ENCODE measurements around the gene AARS1.
"Not testable (repeated sequence)": the region's sequence is repeated elsewhere in the genome, so short reads cannot be mapped to it uniquely, and the experiment has no call there.

Gene AARS1

GRCh38 chr16:70289229-70290094, at the start of gene AARS1:
Gene AARS1 (minus strand): TSS chr16:70289506. CDS start chr16:70282763, 6,743 bp downstream.
- peak; percentile 94 for DNase-seq (ENCODE audit: low read depth)

DNA sequence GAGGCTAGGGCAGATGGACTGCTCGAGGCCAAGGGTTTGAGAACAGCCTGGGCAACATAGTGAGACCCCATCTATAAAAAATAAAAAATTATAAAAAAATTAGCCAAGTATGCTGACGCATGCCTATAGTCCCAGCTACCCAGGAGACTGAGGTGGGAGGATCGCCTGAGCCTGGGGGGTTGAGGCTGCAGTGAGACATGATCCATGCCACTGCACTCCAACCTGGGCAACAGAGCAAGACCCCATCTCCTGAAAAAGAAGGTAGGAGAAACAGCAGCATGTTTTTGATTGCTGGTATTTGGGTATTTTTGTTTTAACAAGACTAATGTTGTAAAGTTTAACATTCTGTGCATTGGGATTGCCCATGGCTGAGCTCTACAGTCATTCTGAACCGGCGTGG, 48.5 kb upstream of the AARS1 start:
- no peak for DNase-seq (ENCODE audit: low read depth)

GRCh38 chr16:70332728-70333127, 43.4 kb upstream of the AARS1 start:
- not testable (repeated sequence) for DNase-seq (ENCODE audit: low read depth)

- DNase-seq (ENCODE audit: low read depth) = no peak
These were observed 42.5 kb upstream of the AARS1 start for GRCh38 chr16:70331588-70332358.

DNA sequence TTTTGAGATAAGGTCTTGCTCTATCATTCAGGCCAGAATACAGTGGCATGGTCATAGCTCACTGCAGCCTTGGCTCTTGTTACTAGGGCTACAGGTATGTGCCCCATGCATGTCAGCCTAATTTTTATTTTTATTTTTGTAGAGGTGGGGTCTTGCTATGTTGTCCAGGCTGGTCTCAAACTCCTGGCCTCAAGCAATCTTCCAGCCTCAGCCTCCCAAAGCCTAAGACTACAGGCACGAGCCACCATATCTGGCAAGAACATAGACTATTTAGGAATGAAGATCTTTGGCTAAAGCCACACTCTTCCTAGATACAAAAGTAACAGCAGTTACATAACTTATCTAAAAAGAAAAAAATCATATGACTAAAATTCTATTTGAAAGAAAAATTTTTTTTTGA, 41.8 kb upstream of the AARS1 start:
- no peak for DNase-seq (ENCODE audit: low read depth)

GRCh38 chr16:70324998-70325747, 35.9 kb upstream of the AARS1 start:
- no peak for DNase-seq (ENCODE audit: low read depth)

GRCh38 chr16:70320121-70320520, 30.8 kb upstream of the AARS1 start:
- no peak for DNase-seq (ENCODE audit: low read depth)

GRCh38 chr16:70307726-70308125, 18.4 kb upstream of the AARS1 start:
- not testable (repeated sequence) for DNase-seq (ENCODE audit: low read depth)

GRCh38 chr16:70306880-70307279, 17.6 kb upstream of the AARS1 start:
- DNase-seq (ENCODE audit: low read depth) = no peak

DNA sequence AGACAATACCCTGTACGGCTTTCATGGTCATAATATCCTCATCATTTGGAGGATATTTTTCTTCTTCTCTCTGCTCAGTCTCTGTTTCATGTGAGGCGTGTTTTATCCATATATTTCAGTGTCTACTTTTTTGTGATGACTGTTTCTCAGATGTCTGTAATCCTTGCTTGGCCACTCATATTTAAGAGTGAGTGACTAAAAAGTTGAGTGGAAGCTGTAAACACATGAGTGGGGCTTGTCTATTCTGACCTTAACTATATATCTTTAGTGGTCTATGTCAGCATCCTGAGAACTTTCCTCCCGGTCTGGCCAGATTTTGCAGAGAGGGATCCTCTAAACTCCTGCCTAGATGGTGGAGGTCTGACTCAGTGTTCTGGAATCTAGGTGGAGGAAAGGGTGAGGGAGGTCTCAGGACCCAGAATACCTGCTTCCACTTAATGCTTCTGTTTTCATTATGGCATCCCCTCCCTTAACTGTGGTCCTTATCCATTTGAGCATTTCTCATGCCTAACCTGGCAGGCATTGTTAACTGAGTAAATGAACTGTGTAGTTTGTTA, 15.7 kb upstream of the AARS1 start:
- DNase-seq (ENCODE audit: low read depth) = no peak

DNA sequence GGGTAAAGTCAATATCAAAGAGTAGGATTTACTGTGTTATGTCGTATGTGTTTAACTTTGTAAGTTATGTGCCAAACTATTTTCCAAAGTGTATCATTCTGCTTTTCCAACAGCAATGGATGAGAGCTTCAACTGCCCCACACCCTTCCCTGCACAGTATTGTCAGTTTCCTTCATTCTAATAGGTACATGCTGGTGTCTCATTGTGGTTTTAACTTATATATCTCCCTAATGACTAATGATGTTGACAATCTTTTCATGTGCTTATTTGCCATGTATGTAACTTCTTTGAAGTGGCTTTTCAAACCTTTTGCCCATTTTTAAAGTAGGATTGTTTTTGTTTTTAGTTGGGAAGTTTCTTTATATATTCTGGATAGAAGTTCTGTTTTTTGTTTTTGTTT, 13.4 kb upstream of the AARS1 start:
- DNase-seq (ENCODE audit: low read depth) = no peak

GRCh38 chr16:70301121-70301520, 11.8 kb upstream of the AARS1 start:
- no peak for DNase-seq (ENCODE audit: low read depth)

DNA sequence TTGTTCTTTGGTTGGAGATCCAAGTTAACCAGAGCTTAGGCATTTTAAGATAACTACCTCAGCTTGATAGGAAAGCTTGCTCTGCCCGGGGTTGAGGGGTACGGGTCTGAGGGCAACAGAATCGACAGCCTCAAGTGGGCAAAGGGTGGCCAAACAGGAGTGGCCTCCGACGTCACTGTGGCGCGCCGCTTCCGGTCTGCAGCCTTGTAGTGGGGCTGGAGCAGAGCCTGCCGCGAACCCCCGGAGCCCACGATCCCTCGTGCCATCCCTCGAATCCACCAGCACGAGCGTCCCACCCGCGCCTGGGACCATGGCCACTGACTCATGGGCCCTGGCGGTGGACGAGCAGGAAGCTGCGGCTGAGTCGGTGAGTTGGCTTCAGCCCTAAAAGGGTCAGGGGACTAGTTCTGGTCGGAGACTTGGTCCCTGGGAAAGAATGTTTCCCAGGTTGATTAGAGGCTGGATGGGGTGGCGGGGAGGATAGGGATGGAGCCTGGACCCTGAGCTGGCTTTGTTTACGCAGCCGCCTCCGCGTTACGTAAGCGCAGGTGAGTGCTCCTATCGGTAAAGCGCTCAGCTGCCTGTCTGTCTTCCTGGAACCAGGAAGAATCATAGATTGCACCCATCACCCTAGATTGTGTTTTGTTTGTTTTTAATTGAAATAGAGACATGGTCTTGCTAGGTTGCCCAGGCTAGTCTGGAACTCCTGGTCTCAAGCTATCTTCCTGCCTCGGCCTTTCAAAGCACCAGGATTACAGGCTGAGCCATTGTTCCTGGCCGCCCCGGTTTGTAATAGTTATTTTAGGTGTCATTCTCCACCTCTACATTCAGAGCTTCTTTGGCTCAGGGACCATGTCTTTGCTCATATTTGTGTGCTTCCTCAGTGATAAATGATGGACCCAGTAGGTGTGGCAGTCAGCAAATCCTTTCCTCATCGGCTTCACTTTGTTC, 10.0 kb upstream of the AARS1 start, which contains the start of gene DDX19B:
Gene DDX19B (plus strand): TSS at position 199 of the 951 bp plus-strand sequence. CDS start 112 bp downstream, at position 311.
- peak; percentile 41 for DNase-seq (ENCODE audit: low read depth)

- no peak for DNase-seq (ENCODE audit: low read depth)
These were observed 6.3 kb upstream of the AARS1 start for GRCh38 chr16:70295634-70296033.

DNA sequence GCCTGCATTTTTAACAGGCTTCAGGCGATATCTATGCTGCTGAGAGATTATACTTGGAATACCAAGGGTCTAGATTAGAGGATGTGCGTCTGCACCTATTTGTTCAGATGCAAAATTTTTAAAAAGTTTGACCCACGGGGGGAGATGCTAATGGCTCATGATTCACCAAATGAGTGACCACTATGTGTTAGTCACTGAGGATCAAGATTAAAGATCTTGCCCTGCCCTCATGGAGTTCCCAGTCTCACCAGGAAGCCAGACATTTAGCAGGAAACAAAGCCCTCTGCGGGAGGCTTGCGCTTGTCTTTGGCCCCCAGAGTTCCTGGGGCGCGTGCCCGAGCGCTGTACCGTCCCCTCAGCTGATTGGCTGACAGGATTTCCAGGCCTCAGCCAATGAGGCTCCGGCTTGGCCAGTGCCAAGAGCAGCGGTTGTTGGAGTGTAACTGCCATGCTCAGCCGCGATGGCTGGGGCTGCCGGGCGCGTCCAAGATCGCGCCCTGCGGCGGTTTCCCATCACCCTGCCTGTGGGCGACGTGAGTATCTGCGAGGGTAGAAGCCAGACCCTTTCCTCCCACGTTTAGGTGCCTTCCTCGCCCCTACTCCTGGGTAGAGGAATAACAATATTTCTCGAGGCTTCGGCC, 5.2 kb upstream of the AARS1 start:
- DNase-seq (ENCODE audit: low read depth) = no peak

- not testable (repeated sequence) for DNase-seq (ENCODE audit: low read depth)
These were observed 2.8 kb upstream of the AARS1 start for GRCh38 chr16:70292148-70292547.

DNA sequence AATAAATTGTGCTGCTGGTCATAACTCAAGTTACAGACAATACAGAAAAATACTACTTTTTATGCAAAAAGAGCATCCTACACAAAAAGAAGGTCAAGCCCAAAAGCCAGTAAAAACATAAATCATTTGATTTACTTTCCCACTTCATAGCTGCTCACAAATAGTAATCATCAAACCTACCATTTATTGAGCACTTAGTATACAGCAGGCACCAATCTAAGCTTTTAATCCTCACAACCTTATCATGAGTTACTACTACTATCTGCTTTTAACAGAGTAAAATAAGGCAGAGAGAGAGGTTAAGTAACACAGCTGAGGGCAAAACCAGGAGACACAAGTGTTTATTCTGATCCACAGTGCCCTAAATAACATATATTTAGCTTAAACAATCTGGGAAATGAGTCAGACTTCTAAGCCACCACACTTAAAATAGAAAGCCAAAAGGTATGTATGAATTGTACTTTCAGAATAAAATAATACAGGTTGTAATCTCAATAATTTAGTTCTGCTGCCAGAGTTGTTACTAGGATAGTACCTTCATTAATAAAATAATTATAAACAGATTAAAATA, 1.7 kb upstream of the AARS1 start:
- DNase-seq (ENCODE audit: low read depth) = no peak

GRCh38 chr16:70287304-70287971, 1.9 kb downstream of the AARS1 start:
- not testable (repeated sequence) for DNase-seq (ENCODE audit: low read depth)

DNA sequence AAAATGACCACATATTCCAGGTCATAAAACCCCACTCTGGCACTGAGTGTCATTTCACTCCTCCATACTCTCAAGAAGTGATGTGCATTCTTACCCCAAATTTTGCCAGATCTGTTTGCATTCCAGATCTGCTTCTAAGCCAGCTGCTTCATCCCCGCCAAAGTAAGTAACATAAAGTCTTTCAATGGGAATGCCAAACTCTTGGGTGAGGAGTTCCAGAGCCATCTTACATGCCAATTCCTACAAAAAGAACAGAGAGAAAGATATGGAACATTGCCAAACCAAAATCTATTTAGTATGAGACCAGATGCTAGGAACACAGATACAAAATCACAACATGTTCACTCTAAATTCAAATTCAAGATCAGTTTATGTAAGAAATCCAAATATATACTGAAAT, 12.9 kb downstream of the AARS1 start:
- DNase-seq (ENCODE audit: low read depth) = no peak
